MM.1S (cell line): Measurements from ENCODE around the gene ORC2.

Experiments used
- EZH2phosphoT487 ChIP-seq: fragments of 300-600 bp; sonication (generic); IDR thresholded peaks from 2 replicates; pipeline ENCODE4 v1.6.1; 2018; ENCODE audit warnings: antibody characterized with exemption, low read length
- TF ChIP-seq, protein P1 (sequence below): fragments of 300-600 bp; sonication (generic); IDR thresholded peaks from 2 replicates; pipeline ENCODE4 v1.5.1; 2016; ENCODE audit warnings: antibody characterized with exemption, low read length, mixed read lengths

DNA sequence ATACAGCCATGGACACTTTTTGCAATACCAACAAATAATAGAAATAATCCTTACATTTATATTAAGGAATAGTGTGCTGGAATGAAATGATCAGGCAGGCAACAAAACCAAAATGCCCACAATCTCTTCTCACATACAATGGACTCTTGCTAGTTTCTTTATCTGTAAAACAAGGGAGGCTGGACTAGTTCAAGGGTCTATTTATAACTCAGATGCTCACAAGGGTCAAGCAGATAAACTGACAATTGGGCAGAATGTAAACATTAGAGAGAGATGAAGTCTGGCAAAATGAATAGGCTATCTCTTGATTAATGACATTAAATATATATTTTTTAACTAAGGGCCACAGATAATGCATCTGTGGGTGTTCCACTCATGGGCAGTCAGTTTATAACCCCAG lies 86.0 kb downstream of the ORC2 start:
- TF ChIP-seq, protein P1, sequence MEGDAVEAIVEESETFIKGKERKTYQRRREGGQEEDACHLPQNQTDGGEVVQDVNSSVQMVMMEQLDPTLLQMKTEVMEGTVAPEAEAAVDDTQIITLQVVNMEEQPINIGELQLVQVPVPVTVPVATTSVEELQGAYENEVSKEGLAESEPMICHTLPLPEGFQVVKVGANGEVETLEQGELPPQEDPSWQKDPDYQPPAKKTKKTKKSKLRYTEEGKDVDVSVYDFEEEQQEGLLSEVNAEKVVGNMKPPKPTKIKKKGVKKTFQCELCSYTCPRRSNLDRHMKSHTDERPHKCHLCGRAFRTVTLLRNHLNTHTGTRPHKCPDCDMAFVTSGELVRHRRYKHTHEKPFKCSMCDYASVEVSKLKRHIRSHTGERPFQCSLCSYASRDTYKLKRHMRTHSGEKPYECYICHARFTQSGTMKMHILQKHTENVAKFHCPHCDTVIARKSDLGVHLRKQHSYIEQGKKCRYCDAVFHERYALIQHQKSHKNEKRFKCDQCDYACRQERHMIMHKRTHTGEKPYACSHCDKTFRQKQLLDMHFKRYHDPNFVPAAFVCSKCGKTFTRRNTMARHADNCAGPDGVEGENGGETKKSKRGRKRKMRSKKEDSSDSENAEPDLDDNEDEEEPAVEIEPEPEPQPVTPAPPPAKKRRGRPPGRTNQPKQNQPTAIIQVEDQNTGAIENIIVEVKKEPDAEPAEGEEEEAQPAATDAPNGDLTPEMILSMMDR: no peak
- TF ChIP-seq EZH2phosphoT487: no peak
